Effector memory CD8-positive, alpha-beta T cell (primary cell): ENCODE measurements around the gene CTNND2.

Source experiments
- ATAC-seq: fragments of 150-1000 bp; cut with Tn5 transposase; replicated peaks from 2 replicates; pipeline ENCODE4 v1.10.0; 2021; ENCODE audit warnings: mild to moderate bottlenecking, moderate library complexity
- DNase-seq, 3 experiments: peaks; one replicate each; pipeline ENCODE4 v3.0.0; 2021
- H3K27ac Mint-ChIP-seq, 2 donors: one replicate each; pipeline ENCODE4 v1.8.0; 2022; ENCODE audit warnings: mild to moderate bottlenecking in 2 of 2, mixed read lengths in 2 of 2, moderate library complexity in 2 of 2
- H3K27me3 Mint-ChIP-seq, 2 donors: one replicate each; pipeline ENCODE4 v1.8.0; 2022; ENCODE audit warnings: mixed read lengths in 2 of 2
- H3K36me3 Mint-ChIP-seq: one replicate; pipeline ENCODE4 v1.8.0; 2022; ENCODE audit warnings: mild to moderate bottlenecking, moderate library complexity, mixed read lengths; ENCODE audit not compliant: insufficient read depth
- H3K4me1 Mint-ChIP-seq, 2 donors: one replicate each; pipeline ENCODE4 v1.8.0; 2022; ENCODE audit warnings: low read depth in 2 of 2, mixed read lengths in 2 of 2
- H3K4me3 Mint-ChIP-seq, 2 donors: one replicate each; pipeline ENCODE4 v1.8.0; 2022; ENCODE audit warnings: mild to moderate bottlenecking in 2 of 2, mixed read lengths in 2 of 2, moderate library complexity in 2 of 2
- H3K9me3 Mint-ChIP-seq, 2 donors: one replicate each; pipeline ENCODE4 v1.8.0; 2022; ENCODE audit warnings: mixed read lengths in 2 of 2

The CTNND2 gene

DNA sequence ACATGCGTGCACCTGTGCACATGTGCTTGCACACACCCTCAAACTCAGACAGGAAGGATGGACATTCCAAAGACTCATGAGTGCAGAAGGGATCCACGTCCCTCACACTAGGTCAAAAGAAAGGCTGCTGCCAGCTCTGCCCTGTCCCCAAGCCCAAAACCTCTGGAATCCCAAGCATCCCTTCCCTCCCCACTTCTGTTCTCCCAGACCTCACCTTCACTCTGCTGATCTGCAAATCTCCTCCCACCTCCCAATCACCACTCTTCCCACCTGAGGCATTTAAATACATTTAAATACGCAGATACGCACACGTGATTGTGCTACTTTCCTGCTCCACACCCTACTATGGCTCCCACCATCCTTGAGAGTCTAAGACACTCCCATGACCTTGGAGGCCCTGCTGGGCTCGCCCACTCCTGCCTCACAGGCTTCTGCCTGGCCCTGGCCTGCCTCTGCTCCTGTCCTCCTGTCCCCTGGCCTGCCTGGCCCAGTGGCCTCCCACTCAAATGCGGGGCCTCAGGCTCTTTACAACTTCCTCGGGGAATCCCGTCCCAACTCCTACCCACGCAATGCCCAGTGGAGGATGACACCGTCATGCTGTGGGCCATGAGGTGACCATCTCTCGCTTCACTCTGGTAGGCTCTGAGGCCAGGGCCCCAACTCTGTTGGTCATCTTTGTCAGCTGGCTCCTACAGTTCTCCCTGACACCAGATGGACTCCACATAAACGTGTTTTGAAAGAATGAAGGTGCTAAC, 664.8 kb downstream of the CTNND2 start:
- peaks cover 19 to 21% of the 10 kb centered on the region in 2 donors for H3K9me3 Mint-ChIP-seq
- no peak for DNase-seq
- H3K4me3 Mint-ChIP-seq: no peak overlapping the region
- peaks cover 0 to 6% of the 10 kb centered on the region in 2 donors for H3K4me1 Mint-ChIP-seq
- no peaks in the 10 kb centered on the region for H3K36me3 Mint-ChIP-seq
- no peak overlapping the region for H3K27ac Mint-ChIP-seq
- ATAC-seq: no peak
- H3K27me3 Mint-ChIP-seq: no peaks in the 10 kb centered on the region

DNA sequence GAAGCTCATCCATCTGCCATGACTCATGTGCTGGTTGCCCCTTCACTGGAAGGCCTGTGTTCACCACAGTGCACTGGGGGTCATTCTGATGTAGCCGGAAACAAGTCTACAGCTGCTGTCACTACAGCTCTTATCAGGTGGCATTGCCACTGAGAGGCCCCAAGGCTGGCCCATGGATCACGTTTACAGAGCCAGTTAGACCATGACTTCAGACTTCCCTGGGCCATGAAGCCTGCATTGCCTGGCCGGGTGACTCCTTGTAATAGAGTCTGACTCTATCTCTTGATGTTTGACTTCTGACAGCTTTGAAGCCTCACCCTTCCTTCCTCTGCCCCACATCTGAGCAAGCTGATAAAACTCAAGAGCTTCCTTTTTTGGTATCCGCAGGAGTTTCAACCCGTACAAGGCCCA, 669.7 kb downstream of the CTNND2 start:
- Mint-ChIP-seq H3K4me3 (peak overlapping the region in 1 of 2 donors; percentile 52), H3K36me3 (no peaks in the 10 kb centered on the region), H3K27ac (peak overlapping the region in 1 of 2 donors; percentile 86), H3K27me3 (no peaks in the 10 kb centered on the region), H3K9me3 (peaks cover 2 to 4% of the 10 kb centered on the region in 2 donors), H3K4me1 (peaks cover 0 to 10% of the 10 kb centered on the region in 2 donors)
- DNase-seq (peak in 2 of 3 experiments; percentile 2 to 4), ATAC-seq (peak; percentile 89)

DNA sequence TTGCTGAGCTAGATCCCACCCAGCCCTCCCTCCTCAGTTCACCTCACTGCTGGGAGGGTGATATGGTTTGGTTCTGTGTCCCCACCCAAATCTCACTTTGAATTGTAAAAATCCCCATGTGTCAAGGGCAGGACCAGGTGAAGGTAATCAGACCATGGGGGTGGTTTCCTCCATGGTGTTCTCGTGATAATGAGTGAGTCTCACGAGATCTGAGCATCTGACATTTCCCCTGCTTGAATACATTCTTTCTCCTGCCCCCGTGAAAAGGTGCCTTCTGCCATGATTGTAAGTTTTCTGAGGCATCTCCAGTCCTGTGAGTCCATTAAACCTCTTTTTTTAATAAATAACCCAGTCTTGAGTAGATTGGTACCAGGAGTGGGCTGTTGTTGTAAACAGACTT, 673.4 kb downstream of the CTNND2 start:
- DNase-seq (no peak), ATAC-seq (no peak)
- Mint-ChIP-seq H3K9me3 (peaks cover 0 to 4% of the 10 kb centered on the region in 2 donors), H3K4me1 (peaks cover 0 to 10% of the 10 kb centered on the region in 2 donors), H3K27ac (no peak overlapping the region), H3K4me3 (no peak overlapping the region), H3K27me3 (no peaks in the 10 kb centered on the region), H3K36me3 (no peaks in the 10 kb centered on the region)

DNA sequence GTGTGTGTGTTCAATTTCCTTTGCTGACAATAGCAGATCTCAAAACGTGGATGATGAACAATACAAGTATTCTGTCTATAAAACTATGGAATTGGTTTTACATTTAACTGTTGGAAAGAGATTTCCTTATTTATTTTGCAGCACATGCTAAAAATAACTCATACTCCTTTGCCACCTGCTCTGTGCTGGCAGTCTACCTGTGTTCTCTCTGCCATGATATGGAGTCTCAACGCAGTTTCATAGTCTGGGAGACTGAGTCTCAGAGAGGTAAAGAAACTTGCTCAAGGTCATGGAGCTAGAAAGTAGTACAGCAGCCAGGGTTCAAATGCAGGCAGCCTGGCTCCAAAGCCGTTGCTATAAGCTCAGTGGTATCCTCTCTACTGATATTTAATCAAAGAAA, 677.2 kb downstream of the CTNND2 start:
- no peak overlapping the region for H3K4me3 Mint-ChIP-seq
- H3K27ac Mint-ChIP-seq: no peak overlapping the region

DNA sequence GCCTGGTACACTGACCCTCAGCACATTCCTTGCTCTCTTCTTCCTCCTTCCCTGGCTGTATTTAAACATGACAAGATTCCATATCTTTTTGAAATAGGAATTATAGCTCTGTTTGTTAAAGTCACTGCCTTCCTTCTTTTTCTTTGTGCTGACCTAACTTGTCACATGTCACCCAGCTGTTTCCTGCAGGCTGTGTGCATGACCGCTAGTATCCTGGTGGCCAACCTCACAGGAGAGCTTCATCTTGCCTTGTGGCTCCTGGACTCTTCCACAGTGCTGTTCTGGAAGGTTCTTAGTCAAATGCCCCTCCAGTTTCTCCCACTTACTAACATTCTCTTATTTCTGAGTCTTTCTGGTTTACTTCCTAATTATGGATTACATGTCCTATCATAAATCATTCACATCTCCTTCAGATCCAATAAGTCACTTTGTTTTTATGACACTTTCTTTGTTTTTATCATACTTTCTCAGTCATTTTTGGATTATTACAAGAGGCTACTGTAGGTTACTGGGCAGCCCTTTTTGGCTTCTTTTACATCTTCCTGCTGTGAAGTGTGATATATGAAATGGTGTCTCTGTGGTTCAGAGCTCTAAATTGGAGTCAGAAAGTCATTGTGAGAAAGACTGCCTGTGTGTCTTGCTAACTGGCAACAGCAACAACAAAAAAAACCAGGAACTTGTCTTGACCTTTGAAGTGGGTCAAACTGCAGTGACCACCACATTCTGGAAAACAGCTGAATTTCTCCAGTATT, 679.6 kb downstream of the CTNND2 start:
- ATAC-seq (no peak), DNase-seq (no peak)
- H3K4me1 Mint-ChIP-seq: no peaks in the 10 kb centered on the region
- no peaks in the 10 kb centered on the region for H3K9me3 Mint-ChIP-seq
- no peaks in the 10 kb centered on the region for H3K36me3 Mint-ChIP-seq
- H3K27ac Mint-ChIP-seq: no peak overlapping the region
- H3K4me3 Mint-ChIP-seq: no peak overlapping the region
- no peaks in the 10 kb centered on the region for H3K27me3 Mint-ChIP-seq

More for the DNA sequence above, 677.2 kb downstream of the CTNND2 start:
- no peaks in the 10 kb centered on the region for H3K36me3 Mint-ChIP-seq
- no peak for ATAC-seq
- no peak for DNase-seq
- no peaks in the 10 kb centered on the region for H3K4me1 Mint-ChIP-seq
- peaks cover 0 to 1% of the 10 kb centered on the region in 2 donors for H3K9me3 Mint-ChIP-seq
- no peaks in the 10 kb centered on the region for H3K27me3 Mint-ChIP-seq

DNA sequence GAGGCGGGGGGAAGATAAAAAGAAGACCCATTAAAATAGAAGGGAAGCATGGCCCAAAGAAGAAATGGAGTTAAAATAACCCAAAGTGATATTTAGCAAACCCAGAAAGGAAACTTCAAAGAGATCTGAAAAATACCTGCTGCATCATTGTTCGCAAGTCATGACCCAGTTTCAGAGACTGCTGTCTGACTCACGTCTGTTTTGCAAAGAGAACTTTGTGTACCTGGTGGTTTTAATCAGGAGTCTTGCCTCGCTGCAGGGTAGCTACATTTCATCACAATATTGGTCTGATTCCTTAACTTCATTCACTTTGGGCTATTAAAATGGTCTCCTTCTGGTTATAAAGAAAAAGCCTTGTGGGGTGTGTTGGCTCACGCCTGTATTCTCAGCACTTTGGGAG, 682.1 kb downstream of the CTNND2 start:
- Mint-ChIP-seq H3K27ac (no peak overlapping the region), H3K9me3 (no peaks in the 10 kb centered on the region), H3K36me3 (no peaks in the 10 kb centered on the region), H3K4me1 (no peaks in the 10 kb centered on the region), H3K4me3 (no peak overlapping the region), H3K27me3 (no peaks in the 10 kb centered on the region)
- ATAC-seq: peak; percentile 92
- DNase-seq: no peak

DNA sequence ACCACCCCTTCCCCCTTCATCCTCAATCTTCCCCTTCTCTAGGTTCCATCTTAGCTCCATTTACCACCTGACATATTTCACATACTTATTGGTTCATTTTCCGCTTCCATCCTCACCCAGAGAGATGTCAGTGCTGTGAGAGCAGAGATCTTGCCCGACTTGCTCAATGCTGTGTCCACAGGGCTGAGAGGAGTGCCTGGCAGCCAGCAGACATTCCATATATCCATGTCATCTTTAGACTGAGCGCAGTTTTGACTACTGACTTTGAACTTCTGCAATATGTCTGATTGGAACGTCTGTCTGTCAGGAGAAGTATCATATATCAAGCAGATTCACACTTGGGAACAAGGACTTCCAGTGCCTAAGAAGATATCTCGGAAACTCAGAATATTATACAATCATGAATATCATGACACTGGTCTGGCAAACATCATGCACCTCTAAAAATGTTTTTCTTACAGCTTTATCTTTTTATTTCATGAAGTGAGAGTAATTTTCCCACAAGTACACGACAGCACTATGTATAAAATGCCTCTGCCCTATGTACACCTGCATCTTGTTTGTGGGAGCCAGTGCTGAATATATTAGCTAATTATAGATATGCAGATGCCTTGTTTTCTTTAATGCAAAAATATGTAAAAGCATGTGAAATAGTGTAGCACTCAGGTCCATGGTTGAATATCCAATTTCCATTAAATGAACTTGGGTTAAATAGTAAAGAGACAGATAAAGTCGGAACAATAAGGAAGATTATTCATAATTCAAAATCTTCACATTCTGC, 689.2 kb downstream of the CTNND2 start:
- H3K4me1 Mint-ChIP-seq: peaks cover 0 to 3% of the 10 kb centered on the region in 2 donors

DNA sequence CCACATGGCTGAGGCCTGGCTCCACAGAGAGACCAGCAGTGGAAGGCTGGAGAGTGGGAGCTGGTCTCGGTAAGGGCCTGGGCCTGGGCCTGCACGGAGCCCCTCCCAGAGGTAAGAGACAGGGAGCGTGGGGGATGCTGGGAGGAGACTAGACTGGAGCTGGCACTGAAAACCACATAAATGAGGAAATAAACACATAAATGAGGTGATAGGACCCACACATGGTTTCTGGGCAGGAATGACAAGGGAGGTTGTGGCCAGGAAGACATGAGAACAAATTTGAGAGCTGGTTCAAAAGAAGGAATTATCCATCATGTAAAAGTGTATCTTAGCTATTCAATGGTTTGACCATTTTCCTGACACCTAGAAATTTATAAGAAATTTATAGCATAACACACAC, 691.5 kb downstream of the CTNND2 start:
- DNase-seq: no peak
- Mint-ChIP-seq H3K36me3 (no peaks in the 10 kb centered on the region), H3K27ac (no peak overlapping the region), H3K27me3 (peaks cover 0 to 6% of the 10 kb centered on the region in 2 donors), H3K4me1 (peaks cover 0 to 3% of the 10 kb centered on the region in 2 donors), H3K9me3 (peaks cover 0 to 3% of the 10 kb centered on the region in 2 donors), H3K4me3 (no peak overlapping the region)
- ATAC-seq: no peak

More for the DNA sequence above, 689.2 kb downstream of the CTNND2 start:
- H3K9me3 Mint-ChIP-seq: peaks cover 0 to 3% of the 10 kb centered on the region in 2 donors
- no peak overlapping the region for H3K4me3 Mint-ChIP-seq
- no peaks in the 10 kb centered on the region for H3K36me3 Mint-ChIP-seq
- H3K27me3 Mint-ChIP-seq: peaks cover 0 to 6% of the 10 kb centered on the region in 2 donors
- no peak overlapping the region for H3K27ac Mint-ChIP-seq
- DNase-seq (no peak), ATAC-seq (no peak)

DNA sequence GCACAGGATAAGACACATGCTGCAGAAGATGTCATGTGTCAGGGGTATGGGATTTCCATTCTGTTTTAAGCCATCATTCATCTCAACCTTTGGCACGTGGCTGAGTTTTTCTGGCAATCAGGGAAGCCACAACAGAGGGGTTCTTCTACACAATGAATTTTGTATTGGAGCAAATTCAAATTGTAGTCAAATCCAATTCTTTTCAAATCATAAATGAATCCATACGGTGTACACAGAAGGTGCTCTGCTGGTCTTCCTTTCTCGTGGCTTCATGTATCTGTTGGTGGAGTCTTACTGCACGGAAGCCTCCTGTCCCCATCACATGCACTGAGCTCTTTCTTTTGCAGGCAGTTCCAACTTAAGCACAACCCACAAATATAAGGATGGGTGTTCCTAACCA, 706.5 kb downstream of the CTNND2 start:
- H3K36me3 Mint-ChIP-seq: no peaks in the 10 kb centered on the region
- H3K9me3 Mint-ChIP-seq: no peaks in the 10 kb centered on the region
- ATAC-seq (no peak), DNase-seq (no peak)
- peaks cover 3% of the 10 kb centered on the region in 2 donors for H3K27me3 Mint-ChIP-seq
- H3K27ac Mint-ChIP-seq: no peak overlapping the region
- H3K4me1 Mint-ChIP-seq: no peaks in the 10 kb centered on the region
- no peak overlapping the region for H3K4me3 Mint-ChIP-seq

DNA sequence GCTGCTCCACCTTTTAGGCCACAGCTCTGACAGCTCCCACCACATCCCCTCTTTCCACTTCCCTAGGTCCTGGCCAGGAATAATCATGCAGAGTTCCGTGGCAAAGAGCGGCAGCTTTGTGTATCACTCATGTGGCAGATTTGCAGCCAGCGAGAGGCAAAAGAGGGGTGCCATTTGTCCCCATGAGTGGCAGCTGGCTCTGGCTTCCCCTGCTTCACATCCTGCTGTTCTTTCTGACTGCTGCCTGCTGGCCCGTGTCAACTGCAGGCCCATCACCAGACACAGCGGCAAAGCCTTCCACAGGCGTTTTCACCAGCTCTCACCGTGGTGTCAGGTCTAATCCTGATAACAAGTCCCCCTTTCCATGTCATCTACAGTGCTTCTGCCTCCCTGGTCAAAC, 712.6 kb downstream of the CTNND2 start:
- no peak overlapping the region for H3K4me3 Mint-ChIP-seq
- H3K4me1 Mint-ChIP-seq: no peaks in the 10 kb centered on the region
- H3K27ac Mint-ChIP-seq: no peak overlapping the region
- H3K36me3 Mint-ChIP-seq: no peaks in the 10 kb centered on the region
- no peak for DNase-seq
- peaks cover 0 to 10% of the 10 kb centered on the region in 2 donors for H3K27me3 Mint-ChIP-seq
- peaks cover 0 to 2% of the 10 kb centered on the region in 2 donors for H3K9me3 Mint-ChIP-seq
- no peak for ATAC-seq

DNA sequence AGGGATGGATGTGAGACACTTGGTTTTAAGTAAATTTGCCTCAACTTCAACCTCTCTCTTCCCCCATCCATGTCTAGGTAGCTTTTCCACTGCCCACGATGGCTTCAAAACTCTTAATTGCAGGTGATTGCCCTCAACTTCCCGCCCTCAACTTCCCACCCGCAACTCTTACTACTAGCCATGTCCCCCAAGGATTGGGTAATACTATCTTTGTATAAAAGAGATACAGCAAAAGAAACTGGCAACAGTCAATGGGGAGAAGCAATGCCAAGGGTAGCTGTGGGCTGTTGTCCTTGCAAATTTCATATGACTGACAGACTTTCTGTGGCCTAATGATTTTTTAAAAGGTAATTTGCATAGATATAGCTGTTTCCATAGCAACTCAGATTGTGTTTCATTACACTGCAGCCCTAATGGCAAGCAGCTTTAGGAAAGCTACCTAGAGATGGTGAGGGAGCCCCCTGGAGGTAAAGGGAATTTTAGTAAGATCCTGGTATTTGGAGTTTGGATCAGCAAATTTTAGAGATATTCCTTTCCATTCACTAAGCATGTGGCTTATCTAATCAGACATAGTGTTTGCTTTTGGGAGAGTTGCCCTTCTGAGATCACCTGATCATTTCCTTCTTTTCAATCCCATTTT, 721.7 kb downstream of the CTNND2 start:
- no peak for ATAC-seq
- Mint-ChIP-seq H3K4me3 (no peak overlapping the region), H3K27ac (no peak overlapping the region)

DNA sequence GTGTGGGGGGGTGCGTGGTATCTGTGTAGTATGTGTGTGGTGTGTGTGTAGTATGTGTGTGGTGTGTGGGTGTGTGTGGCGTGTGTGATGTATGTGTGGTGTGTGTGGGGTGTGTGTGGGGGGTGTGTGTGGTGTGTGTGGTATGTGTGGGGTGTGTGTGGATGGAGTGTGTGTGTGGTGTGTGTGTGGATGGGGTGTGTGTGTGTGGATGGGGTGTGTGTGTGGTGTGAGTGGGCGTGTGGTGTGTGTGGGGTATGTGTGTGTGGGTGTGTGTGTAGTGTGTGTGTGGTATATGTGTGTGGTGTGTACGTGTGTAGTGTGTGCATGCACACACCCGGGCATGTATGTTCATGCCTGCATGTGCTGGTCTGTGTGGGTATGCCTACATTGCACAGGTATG, 722.3 kb downstream of the CTNND2 start:
- H3K4me3 Mint-ChIP-seq: no peak overlapping the region
- H3K4me1 Mint-ChIP-seq: no peaks in the 10 kb centered on the region
- H3K9me3 Mint-ChIP-seq: peaks cover 0 to 6% of the 10 kb centered on the region in 2 donors
- ATAC-seq (no peak), DNase-seq (no peak)
- H3K27ac Mint-ChIP-seq: no peak overlapping the region
- H3K36me3 Mint-ChIP-seq: no peaks in the 10 kb centered on the region
- no peaks in the 10 kb centered on the region for H3K27me3 Mint-ChIP-seq

More for the DNA sequence above, 721.7 kb downstream of the CTNND2 start:
- Mint-ChIP-seq H3K27me3 (no peaks in the 10 kb centered on the region), H3K9me3 (peaks cover 0 to 8% of the 10 kb centered on the region in 2 donors), H3K36me3 (no peaks in the 10 kb centered on the region), H3K4me1 (no peaks in the 10 kb centered on the region)
- no peak for DNase-seq

DNA sequence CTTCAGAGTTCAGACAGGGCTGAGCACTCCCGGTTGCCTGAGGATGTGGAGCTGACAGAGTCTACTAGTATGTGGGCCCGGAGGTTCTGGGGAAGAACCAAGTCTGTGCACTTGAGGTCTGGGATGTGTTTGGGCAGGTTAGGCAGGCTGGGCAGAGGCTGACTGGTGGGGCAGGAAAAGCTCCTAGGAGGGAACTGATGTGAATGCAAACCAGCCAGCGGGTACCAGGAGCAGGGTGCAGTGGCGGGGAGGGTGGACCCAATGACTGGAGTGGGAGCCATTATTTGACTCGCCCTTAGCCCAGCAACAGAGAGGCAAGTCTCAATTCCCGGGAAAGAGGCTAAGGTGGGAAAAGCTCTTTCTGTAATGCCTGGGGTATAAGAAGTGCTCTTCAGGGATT, 723.4 kb downstream of the CTNND2 start:
- Mint-ChIP-seq H3K4me1 (no peaks in the 10 kb centered on the region), H3K9me3 (peaks cover 6 to 7% of the 10 kb centered on the region in 2 donors), H3K27me3 (no peaks in the 10 kb centered on the region), H3K27ac (no peak overlapping the region), H3K4me3 (no peak overlapping the region), H3K36me3 (no peaks in the 10 kb centered on the region)
- DNase-seq (no peak), ATAC-seq (no peak)
